HepG2 (cell line): ENCODE results near the gene CAPN10. TPM values are rescaled to one million over a fixed set of nuclear protein-coding genes. Genes with fewer than 3 reads are reported as not detected.

Experiments
- GATAD1 ChIP-seq: IDR thresholded peaks from 2 replicates; pipeline ENCODE4 v1.6.1; 2016; ENCODE audit warnings: missing genetic modification reagents, missing compliant biosample characterization
- MEIS1 ChIP-seq: sonication (generic); formaldehyde crosslinking; IDR thresholded peaks from 2 replicates; pipeline ENCODE4 v1.9.0; 2021; ENCODE audit warnings: mild to moderate bottlenecking, missing genetic modification reagents, moderate library complexity, borderline replicate concordance
- MTF1 ChIP-seq: sonication (generic); formaldehyde crosslinking; IDR thresholded peaks from 2 replicates; pipeline ENCODE4 v1.5.0; 2020; ENCODE audit warnings: missing genetic modification reagents
- SAFB2 ChIP-seq: sonication (generic); formaldehyde crosslinking; IDR thresholded peaks from 2 replicates; pipeline ENCODE4 v1.5.1; 2020; ENCODE audit warnings: missing genetic modification reagents, low read depth, mild to moderate bottlenecking, borderline replicate concordance
- SMAD9 ChIP-seq: sonication (generic); formaldehyde crosslinking; IDR thresholded peaks from 2 replicates; pipeline ENCODE4 v1.5.1; 2020; ENCODE audit warnings: mild to moderate bottlenecking, missing genetic modification reagents
- ZNF121 ChIP-seq: sonication (generic); formaldehyde crosslinking; IDR thresholded peaks from 2 replicates; pipeline ENCODE4 v1.5.0; 2020; ENCODE audit warnings: mild to moderate bottlenecking, missing genetic modification reagents
- ZNF124 ChIP-seq: sonication (generic); formaldehyde crosslinking; IDR thresholded peaks from 2 replicates; pipeline ENCODE4 v1.4.0; 2020; ENCODE audit warnings: missing genetic modification reagents
- ZNF180 ChIP-seq: sonication (generic); formaldehyde crosslinking; IDR thresholded peaks from 2 replicates; pipeline ENCODE4 v1.4.0; 2020; ENCODE audit warnings: low read depth, missing genetic modification reagents, borderline replicate concordance
- ZSCAN21 ChIP-seq: sonication (generic); formaldehyde crosslinking; IDR thresholded peaks from 2 replicates; pipeline ENCODE4 v1.8.0; 2022; ENCODE audit warnings: mild to moderate bottlenecking, missing genetic modification reagents, moderate library complexity, borderline replicate concordance
- polyA plus RNA-seq, 8 experiments: library from polyadenylated mRNA; depleted of rRNA in 3 of 8; stranded (reverse) in 7 of 8; unstranded in 1 of 8; fragments of >200 nt; fragmentation: Illumina TruSeq in 4 of 8; extraction: Trizol in 4 of 8; gene quantifications; 2 replicates each; pipeline versions ENCODE4 v1.2.1 to v1.2.3, GENCODE V29; 2011 to 2016; ENCODE audit warnings: low read depth in 4 of 8, missing spikeins in 1 of 8, mixed read lengths in 1 of 8; ENCODE audit not compliant: insufficient read depth in 1 of 8
- total RNA-seq, 5 experiments: library from RNA; depleted of rRNA; stranded (reverse); fragments of >200 nt; fragmentation: Illumina TruSeq; extraction: Trizol; gene quantifications; 2 replicates each; pipeline ENCODE4 v1.2.3, GENCODE V29; 2016; ENCODE audit warnings: low read depth in 1 of 5
- TF ChIP-seq, protein P1 (sequence below): sonication (generic); formaldehyde crosslinking; IDR thresholded peaks from 2 replicates; pipeline ENCODE4 v1.5.0; 2020; ENCODE audit warnings: mild to moderate bottlenecking, missing genetic modification reagents, borderline replicate concordance
- TF ChIP-seq, protein P2 (sequence below): sonication (generic); formaldehyde crosslinking; IDR thresholded peaks from 2 replicates; pipeline ENCODE4 v1.5.1; 2020; ENCODE audit warnings: mild to moderate bottlenecking, moderate library complexity, missing genetic modification reagents
- TF ChIP-seq, protein P3 (sequence below): sonication (generic); formaldehyde crosslinking; IDR thresholded peaks from 2 replicates; pipeline ENCODE4 v1.4.0; 2020; ENCODE audit warnings: missing genetic modification reagents, borderline replicate concordance
- TF ChIP-seq, protein P4 (sequence below): sonication (generic); formaldehyde crosslinking; IDR thresholded peaks from 2 replicates; pipeline ENCODE4 v1.4.0; 2020; ENCODE audit warnings: low read depth, mild to moderate bottlenecking, missing genetic modification reagents

CAPN10 gene
- total and polyA plus RNA-seq, 2 of the 13 experiments (the other 11 are each of a cell fraction or from before 2014, with no cell fraction given) = 27.6 to 32.4 TPM

DNA sequence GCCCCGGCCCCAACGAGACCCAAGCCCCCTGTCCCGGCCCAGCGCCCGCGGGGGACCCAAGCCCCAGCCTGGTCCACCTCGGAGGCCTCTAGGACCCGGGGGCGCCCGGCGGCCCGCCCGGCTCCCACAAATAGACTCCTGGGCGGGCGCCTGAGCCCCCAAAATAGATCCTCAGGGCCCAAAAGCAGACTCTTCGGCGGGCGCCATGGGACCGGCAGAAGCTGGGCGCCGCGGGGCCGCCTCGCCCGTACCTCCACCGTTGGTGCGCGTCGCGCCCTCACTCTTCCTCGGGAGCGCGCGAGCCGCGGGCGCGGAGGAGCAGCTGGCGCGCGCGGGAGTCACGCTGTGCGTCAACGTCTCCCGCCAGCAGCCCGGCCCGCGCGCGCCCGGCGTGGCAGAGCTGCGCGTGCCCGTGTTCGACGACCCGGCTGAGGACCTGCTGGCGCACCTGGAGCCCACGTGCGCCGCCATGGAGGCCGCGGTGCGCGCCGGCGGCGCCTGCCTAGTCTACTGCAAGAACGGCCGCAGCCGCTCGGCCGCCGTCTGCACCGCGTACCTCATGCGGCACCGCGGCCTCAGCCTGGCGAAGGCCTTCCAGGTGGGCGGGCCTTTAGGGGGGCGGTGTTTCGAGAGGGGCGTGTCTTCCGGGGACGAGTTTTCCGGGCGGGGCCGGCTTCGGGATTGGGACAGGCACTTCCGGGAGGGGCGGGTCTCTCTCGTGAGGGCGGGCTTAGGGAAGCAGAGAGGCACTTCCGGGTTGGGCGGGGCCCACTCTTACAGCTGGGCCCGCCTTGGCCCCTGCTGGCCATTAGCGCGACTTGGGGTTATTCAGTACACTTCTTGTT, 25.8 kb upstream of the CAPN10 start (continued):
- TF ChIP-seq, protein P1, sequence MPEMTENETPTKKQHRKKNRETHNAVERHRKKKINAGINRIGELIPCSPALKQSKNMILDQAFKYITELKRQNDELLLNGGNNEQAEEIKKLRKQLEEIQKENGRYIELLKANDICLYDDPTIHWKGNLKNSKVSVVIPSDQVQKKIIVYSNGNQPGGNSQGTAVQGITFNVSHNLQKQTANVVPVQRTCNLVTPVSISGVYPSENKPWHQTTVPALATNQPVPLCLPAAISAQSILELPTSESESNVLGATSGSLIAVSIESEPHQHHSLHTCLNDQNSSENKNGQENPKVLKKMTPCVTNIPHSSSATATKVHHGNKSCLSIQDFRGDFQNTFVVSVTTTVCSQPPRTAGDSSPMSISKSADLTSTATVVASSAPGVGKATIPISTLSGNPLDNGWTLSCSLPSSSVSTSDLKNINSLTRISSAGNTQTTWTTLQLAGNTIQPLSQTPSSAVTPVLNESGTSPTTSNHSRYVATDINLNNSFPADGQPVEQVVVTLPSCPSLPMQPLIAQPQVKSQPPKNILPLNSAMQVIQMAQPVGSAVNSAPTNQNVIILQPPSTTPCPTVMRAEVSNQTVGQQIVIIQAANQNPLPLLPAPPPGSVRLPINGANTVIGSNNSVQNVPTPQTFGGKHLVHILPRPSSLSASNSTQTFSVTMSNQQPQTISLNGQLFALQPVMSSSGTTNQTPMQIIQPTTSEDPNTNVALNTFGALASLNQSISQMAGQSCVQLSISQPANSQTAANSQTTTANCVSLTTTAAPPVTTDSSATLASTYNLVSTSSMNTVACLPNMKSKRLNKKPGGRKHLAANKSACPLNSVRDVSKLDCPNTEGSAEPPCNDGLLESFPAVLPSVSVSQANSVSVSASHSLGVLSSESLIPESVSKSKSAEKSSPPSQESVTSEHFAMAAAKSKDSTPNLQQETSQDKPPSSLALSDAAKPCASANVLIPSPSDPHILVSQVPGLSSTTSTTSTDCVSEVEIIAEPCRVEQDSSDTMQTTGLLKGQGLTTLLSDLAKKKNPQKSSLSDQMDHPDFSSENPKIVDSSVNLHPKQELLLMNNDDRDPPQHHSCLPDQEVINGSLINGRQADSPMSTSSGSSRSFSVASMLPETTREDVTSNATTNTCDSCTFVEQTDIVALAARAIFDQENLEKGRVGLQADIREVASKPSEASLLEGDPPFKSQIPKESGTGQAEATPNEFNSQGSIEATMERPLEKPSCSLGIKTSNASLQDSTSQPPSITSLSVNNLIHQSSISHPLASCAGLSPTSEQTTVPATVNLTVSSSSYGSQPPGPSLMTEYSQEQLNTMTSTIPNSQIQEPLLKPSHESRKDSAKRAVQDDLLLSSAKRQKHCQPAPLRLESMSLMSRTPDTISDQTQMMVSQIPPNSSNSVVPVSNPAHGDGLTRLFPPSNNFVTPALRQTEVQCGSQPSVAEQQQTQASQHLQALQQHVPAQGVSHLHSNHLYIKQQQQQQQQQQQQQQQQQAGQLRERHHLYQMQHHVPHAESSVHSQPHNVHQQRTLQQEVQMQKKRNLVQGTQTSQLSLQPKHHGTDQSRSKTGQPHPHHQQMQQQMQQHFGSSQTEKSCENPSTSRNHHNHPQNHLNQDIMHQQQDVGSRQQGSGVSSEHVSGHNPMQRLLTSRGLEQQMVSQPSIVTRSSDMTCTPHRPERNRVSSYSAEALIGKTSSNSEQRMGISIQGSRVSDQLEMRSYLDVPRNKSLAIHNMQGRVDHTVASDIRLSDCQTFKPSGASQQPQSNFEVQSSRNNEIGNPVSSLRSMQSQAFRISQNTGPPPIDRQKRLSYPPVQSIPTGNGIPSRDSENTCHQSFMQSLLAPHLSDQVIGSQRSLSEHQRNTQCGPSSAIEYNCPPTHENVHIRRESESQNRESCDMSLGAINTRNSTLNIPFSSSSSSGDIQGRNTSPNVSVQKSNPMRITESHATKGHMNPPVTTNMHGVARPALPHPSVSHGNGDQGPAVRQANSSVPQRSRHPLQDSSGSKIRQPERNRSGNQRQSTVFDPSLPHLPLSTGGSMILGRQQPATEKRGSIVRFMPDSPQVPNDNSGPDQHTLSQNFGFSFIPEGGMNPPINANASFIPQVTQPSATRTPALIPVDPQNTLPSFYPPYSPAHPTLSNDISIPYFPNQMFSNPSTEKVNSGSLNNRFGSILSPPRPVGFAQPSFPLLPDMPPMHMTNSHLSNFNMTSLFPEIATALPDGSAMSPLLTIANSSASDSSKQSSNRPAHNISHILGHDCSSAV (CRISPR knock-in tag) = no peak
- peak; percentile 94; the same call in 1 of the 2 replicates for TF ChIP-seq ZSCAN21
- peak; percentile 66 for TF ChIP-seq ZNF124 (CRISPR knock-in tag)
- peak; percentile 67; the same call in 1 of the 2 replicates for TF ChIP-seq SMAD9
- TF ChIP-seq, protein P2, sequence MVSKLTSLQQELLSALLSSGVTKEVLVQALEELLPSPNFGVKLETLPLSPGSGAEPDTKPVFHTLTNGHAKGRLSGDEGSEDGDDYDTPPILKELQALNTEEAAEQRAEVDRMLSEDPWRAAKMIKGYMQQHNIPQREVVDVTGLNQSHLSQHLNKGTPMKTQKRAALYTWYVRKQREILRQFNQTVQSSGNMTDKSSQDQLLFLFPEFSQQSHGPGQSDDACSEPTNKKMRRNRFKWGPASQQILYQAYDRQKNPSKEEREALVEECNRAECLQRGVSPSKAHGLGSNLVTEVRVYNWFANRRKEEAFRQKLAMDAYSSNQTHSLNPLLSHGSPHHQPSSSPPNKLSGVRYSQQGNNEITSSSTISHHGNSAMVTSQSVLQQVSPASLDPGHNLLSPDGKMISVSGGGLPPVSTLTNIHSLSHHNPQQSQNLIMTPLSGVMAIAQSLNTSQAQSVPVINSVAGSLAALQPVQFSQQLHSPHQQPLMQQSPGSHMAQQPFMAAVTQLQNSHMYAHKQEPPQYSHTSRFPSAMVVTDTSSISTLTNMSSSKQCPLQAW (CRISPR knock-in tag) = peak; percentile 68
- peak; percentile 35 for TF ChIP-seq MEIS1
- TF ChIP-seq, protein P3, sequence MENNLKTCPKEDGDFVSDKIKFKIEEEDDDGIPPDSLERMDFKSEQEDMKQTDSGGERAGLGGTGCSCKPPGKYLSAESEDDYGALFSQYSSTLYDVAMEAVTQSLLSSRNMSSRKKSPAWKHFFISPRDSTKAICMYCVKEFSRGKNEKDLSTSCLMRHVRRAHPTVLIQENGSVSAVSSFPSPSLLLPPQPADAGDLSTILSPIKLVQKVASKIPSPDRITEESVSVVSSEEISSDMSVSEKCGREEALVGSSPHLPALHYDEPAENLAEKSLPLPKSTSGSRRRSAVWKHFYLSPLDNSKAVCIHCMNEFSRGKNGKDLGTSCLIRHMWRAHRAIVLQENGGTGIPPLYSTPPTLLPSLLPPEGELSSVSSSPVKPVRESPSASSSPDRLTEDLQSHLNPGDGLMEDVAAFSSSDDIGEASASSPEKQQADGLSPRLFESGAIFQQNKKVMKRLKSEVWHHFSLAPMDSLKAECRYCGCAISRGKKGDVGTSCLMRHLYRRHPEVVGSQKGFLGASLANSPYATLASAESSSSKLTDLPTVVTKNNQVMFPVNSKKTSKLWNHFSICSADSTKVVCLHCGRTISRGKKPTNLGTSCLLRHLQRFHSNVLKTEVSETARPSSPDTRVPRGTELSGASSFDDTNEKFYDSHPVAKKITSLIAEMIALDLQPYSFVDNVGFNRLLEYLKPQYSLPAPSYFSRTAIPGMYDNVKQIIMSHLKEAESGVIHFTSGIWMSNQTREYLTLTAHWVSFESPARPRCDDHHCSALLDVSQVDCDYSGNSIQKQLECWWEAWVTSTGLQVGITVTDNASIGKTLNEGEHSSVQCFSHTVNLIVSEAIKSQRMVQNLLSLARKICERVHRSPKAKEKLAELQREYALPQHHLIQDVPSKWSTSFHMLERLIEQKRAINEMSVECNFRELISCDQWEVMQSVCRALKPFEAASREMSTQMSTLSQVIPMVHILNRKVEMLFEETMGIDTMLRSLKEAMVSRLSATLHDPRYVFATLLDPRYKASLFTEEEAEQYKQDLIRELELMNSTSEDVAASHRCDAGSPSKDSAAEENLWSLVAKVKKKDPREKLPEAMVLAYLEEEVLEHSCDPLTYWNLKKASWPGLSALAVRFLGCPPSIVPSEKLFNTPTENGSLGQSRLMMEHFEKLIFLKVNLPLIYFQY (CRISPR knock-in tag) = peak; percentile 74; the same call in 1 of the 2 replicates
- TF ChIP-seq GATAD1 (CRISPR knock-in tag) = no peak
- TF ChIP-seq ZNF121 = no peak
- no peak for TF ChIP-seq ZNF180 (CRISPR knock-in tag)
- TF ChIP-seq SAFB2 (CRISPR knock-in tag) = peak; percentile 99
- TF ChIP-seq, protein P4, sequence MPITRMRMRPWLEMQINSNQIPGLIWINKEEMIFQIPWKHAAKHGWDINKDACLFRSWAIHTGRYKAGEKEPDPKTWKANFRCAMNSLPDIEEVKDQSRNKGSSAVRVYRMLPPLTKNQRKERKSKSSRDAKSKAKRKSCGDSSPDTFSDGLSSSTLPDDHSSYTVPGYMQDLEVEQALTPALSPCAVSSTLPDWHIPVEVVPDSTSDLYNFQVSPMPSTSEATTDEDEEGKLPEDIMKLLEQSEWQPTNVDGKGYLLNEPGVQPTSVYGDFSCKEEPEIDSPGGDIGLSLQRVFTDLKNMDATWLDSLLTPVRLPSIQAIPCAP (CRISPR knock-in tag) = no peak
- TF ChIP-seq MTF1 = no peak; the same call in none of the 2 replicates
